Stimulated activated CD4-positive, alpha-beta T cell treated with anti-CD3 and anti-CD28 coated beads, Interleukin-12 subunit alpha, Interleukin-12 subunit beta, amount 100 ng/mL, for 4 hours (primary cell): ENCODE data around the gene TBC1D1.

ENCODE experiments used
- DNase-seq: peaks from one replicate; pipeline ENCODE4 v3.0.0-alpha.2; 2020

The TBC1D1 gene

DNA sequence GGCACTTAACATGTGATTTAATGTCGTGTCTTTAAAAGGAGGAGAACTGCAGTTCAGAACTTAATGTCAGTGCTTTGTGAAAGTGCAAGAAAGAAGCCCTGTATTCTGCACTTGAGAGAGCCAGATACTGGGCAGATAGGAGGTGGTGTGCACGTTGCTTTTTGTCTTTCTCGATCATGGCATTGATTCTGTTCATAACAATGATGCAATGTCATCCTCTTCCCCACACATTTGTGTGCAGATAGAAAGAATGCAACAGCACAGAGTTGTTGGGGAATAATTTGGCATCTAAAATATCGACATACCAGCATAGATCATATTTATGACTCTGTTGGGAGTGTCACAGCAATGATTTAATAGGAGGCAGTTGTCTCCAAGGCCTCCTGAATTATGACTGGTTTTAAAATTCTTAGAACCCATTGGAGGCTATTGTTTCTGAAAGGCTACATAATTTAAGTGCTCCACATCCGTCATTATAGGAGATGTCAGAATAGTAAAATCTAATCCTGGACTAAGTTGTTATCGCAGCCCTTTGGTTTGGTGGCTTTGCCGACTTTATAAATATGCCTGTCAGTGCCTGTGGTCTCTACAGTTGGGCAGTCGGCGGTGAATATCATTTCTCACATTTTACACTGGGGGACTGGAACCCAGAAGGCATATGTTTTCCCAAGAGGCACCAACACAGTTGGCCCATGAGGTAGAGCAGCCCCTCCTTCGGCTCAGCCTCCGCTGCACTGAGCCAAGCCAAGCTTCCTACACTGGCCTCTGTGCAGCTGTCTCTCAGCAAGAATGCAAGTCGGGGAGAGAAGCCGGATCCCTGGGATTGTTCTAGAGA, 194.2 kb downstream of the TBC1D1 start:
- DNase-seq: no peak

DNA sequence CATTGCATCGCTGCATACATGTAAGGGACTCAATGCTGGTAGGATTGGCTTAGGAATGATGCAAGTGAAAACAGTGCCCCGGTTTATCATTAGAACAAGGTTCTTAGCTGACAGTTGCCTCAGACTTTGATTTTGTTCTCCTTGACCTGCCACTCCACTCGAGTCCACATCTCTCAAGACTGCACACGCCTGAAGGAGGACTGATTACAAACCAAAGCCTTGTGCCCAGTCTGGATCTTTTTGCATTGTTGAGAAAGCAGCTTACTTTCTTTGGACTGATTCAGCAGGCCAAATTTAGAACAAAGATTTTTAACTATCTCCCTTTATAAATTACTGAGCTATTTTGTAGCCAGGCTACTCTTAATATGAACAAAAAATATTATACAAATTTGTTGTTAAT, 194.9 kb downstream of the TBC1D1 start:
- no peak for DNase-seq

DNA sequence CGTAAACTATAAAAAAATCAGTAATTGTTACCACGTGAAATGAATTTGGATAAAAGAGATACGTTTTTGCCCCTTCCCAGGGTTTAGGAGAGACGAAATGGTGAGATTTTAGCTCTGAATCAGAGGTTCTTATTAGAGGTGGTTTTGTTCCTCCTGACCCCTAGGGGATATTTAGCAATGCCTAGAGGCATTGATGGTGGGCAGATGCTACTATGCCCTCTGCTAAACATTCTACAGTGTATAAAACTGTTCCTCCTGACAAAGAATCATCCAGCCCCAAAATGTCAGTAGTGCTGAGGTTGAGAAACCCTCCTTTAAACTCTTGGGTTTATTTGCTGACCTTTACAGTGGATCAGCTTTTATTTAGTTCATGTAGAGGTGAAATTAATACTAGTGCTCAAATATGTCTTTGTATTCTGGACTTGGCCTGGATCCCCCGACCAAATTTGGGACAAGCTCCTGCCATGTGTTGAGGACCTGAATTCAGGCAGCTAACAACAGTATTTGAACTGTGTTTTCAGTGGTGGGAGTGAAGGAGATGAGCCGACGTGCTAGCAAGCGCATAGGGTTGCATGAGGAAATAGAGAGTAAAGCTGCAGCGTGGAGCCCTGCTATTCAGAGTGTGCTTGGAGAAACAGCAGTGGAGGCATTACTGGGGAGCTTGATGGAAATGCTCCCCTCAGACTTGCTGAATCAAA, 195.4 kb downstream of the TBC1D1 start:
- DNase-seq: no peak

DNA sequence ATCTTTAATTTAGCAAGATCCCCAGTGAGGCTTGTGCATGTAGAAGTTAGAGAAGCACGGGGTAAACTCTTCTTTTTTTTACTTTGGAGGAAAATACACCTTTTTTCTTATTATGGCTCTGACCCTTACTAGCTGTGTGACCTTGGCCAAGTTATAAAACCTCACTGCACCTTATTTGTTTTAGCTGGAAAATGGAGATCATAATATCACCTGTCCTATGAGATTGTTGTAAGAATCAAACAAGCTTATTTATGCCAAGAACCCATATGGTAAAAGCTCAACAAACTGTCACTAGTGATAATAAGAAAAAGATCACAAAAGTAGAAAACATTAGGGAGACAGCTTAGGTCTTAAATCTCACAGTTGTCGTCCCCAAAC, 196.0 kb downstream of the TBC1D1 start:
- no peak for DNase-seq

DNA sequence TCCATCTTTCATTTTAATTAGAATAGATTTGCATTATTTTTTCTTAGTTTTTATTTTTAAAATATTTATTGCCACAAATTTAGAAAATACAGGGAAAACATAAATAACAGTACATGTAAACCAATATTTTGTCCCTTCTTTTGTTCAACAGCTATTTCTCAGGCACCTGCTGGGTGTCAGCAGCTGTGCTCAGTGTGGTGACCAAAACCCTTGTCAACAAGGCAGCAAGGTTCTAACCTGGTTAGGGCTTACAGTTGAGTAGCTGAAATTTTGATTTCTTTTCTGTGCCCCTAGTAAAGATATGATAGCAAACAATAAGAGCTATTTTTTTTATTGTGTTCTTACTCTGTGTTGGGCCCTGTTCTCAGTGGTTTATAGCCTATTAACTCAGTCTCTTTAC, 197.4 kb downstream of the TBC1D1 start:
- DNase-seq: no peak

DNA sequence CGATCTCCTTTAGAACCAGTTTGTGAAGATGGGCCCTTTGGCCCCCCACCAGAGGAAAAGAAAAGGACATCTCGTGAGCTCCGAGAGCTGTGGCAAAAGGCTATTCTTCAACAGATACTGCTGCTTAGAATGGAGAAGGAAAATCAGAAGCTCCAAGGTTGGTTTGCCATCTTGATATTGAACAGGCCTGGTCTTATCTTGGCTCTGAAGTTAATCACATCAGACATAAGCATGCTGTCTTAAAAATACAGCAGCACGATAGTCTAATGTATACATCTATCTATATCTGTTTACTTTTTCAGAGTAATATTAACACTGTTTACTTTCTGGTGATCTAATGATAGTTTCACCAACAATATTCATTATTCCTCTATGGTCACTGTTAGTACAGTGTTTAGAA, 199.1 kb downstream of the TBC1D1 start:
- no peak for DNase-seq

DNA sequence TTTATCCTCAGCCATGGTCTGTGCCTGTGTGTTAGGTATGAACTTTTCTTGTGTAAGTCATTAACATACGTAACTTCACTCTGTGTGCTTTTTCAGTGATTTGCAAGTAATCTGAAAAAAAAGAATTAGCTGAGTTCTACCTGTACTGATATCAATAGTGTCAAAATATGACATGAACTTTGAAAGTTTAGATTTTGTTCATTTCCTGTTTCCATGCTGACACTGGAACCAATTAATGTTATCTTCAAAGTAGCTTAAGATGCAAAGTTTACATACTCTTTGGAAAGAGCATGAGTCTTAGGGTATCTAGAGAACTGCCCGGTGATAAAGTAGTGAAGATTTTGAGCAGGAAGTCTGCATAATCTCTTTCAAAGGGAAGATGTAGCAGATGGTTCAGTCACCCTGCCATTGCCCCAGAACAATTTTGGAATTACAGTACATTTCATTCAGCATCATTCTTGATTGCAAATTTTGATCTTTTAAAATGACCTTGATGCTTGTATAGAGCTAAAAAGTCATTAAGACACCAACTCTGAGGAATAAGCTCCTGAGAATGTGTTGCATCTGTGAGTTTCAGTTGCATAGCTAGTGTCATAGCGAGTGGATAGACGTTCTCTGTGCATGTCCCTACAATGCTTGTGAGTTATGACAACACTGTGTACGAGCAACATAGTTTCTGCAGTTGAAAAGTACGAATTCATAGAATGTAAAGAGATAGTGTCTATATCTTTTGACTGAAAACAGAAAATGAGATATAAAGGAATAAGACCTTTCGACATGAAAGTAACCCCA, 199.8 kb downstream of the TBC1D1 start:
- DNase-seq: no peak

DNA sequence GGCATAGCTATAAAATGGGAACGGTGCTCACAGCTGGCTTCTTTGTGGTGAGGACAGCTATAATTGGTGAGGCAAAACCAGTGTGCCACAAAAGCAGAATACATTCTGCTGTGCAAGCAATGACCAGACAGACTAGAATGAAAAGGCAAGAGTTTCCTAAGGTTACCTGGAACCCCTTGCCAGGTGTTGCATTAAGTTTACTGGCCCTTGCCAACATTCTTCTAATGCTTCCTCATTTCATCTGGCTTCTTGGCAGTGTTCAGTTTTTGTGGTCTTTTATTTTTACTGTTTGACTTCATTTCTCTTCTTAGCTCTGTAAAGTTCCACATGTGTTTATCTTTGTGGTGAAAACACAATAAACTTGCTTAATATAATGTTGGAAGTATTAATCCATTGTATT, 200.8 kb downstream of the TBC1D1 start:
- DNase-seq: no peak

DNA sequence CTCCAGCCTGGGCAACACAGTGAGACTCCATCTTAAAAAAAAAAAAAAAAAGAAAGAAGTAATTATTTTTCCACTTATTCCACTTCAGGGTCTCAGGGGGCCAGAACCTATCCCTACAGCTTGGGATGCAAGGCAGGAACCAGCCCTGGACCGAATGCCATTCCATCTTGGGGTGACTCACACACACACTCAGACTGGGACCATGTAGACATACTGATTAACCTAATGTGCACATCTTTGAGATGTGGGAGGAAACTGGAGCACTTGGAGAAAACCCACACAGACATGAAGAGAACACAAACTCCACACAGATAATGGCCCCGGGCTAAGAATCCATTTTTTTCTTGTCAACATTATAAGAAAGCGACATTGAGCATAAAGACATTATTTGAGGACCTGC, 201.8 kb downstream of the TBC1D1 start:
- no peak for DNase-seq

DNA sequence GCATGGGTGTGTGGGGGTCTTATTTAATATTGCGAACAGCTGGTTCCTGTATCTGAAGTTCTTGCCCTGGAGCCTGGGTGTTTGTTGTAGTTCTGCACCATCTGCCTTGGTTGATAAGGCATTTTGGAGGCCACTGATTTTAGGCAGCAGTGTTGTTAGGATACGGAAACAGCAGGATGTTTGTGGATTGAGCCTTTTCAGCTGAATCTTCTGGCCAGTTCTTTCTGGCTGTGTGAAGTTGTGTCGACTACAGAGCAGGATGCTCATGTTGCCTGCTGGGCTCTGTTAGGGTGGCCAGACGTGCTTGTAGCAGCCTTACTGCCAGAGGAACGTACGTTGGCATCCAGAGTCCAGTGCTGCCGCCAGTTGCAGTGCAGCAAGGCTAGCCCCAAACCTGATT, 203.5 kb downstream of the TBC1D1 start:
- no peak for DNase-seq

DNA sequence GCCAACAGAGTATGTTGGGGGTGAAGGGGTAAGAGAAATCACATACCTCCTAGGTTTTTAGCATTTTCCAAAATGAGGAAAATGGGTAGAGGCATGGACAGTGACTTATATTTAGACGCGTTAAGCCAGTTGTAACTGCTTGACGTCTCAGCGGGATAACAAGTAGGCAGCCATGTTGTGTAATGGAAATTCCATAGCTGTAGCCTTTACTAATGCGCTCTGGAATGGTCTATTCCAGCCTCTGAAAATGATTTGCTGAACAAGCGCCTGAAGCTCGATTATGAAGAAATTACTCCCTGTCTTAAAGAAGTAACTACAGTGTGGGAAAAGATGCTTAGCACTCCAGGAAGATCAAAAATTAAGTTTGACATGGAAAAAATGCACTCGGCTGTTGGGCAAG, 204.8 kb downstream of the TBC1D1 start:
- no peak for DNase-seq

DNA sequence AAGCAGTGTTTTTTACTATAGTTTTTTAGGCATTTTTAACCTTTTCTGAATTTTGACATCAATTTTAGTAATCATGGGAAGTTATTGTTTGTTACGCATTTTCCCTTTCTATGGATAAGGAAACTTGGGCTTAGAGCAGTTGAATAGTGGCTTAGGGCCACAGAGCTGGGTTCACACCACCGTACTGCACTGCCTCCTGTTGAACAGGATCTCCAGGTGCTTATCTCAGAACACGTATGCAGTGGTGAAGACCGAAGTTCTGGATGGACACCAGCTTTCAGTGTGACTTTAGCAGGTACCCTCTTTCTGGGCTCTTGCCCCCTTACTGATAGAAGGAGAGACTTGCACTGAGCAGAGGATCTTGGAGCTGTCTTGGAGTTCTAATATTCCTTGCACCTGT, 206.9 kb downstream of the TBC1D1 start:
- no peak for DNase-seq

DNA sequence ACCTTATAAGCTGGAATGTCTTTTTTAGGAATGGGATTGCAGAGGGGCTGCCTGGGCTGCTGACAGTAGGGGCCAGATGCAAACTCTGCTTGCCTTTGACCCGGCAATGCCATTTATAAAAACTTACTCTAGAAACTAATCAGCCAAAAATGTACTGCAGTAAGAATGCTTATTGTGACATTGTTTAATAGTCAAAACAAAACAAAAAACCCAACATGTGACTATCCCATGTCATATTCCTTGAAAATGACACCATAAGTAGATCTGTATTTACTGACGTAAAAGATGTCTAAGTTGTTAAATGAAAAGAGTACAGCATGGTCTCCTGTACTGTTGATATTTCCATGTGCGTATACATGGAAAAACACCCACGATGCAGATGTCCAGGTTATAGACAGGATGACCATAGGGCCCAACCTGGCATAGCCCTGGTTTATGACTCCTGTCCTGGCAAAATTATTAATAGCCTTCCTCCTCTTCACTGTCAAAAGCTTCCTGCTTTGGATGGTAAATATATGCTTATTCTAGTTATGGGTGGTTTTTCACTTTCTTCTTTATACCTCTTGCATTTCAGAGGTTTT, 208.2 kb downstream of the TBC1D1 start:
- DNase-seq: no peak

DNA sequence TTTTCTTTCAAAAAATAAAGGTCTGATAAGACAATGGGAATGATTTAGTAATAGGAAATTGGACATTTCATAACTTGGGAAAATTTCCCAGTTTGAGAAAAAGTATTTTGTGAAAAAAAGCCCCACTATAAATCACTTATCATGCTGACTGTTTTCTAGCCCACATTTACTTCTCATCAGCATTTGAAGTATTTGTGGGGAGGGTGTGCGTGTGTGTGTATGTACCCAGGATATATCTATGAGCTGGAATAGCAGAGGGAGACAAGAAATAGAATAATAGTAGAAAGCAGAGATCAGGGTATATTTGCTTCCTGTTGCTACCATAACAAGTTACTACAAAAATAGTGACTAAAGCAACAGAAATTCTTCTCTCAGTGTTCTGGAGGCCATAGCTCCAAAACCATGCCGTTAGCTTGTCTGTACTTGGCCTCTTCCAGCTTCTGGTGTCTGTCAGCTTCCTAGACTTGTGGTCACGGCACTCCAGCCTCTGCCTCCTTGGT, 209.1 kb downstream of the TBC1D1 start:
- no peak for DNase-seq

DNA sequence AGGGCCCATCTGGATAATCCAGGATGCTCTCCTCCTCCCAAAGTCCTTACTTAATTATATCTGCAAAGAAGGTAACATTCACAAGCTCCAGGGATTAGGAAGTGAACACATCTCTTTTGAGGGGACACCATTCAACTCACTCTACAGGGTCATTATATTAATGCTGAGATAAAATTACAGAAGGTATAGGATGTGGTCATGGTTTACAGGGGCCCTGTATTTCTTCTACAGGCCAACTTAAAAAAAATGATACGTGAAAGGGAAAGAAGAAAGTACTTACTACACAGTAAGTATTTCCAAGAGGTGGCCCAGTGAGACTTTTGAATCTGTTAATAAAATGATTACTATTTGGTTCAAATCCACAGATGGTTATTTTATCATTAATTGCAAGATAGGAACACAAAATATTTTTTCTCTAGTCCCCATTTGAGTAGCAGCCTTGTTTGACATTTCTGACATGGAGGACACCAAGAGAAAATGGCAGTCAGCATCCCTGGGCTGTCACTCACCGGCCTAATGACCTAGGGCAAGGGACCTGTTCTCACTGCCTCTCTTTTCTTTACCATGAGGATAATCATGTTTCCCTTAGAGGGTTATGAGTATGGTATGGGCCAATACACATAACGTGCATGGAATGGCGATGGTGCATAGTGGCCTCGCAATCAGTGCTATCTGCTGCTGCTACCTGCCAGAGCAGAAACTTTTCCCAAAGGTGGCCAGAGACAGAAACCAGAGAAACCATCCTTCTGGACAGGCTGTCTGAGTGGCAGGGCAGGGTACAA, 209.8 kb downstream of the TBC1D1 start:
- DNase-seq: no peak

DNA sequence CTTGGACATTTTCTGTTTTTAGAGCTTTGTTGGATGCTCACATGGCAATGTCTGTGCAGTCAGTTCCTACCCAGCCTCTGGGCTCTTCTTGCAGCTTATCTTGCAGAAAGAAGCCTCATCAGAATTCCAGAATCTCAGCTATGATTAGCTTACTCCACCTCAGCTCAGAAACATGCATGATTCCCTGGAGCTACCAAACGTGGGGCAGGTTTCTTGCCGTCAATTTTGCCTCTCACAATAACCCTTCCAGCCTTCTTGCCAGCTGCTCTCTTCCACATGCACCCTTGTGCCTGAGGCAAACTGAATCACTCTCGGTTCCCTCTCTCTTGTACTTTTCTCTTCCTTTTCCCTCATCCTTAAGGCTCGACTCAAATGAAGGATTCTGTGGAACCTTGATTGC, 210.7 kb downstream of the TBC1D1 start:
- DNase-seq: no peak

DNA sequence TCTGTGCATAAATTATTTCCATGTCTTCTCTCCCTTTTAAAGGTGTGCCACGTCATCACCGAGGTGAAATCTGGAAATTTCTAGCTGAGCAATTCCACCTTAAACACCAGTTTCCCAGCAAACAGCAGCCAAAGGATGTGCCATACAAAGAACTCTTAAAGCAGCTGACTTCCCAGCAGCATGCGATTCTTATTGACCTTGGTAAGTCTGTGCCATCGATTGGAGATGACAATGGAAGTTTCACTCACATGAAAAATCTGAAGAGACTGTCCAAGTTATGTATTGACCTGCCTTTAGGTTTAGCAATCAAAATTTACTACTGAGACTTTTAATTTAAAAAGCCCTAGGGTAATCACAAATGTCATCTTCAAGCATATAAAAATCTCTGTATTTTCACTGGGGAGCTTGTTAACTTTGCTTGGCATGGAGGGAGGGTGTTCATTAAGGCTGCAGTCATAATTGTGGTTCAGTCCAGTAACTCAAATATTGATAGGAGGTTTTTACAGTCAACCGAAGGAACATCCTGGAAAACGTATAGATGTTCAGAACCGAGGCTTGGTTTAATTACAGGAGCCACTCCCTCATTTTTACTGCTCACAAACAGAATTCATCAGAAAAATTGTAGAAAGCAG, 212.2 kb downstream of the TBC1D1 start:
- no peak for DNase-seq

DNA sequence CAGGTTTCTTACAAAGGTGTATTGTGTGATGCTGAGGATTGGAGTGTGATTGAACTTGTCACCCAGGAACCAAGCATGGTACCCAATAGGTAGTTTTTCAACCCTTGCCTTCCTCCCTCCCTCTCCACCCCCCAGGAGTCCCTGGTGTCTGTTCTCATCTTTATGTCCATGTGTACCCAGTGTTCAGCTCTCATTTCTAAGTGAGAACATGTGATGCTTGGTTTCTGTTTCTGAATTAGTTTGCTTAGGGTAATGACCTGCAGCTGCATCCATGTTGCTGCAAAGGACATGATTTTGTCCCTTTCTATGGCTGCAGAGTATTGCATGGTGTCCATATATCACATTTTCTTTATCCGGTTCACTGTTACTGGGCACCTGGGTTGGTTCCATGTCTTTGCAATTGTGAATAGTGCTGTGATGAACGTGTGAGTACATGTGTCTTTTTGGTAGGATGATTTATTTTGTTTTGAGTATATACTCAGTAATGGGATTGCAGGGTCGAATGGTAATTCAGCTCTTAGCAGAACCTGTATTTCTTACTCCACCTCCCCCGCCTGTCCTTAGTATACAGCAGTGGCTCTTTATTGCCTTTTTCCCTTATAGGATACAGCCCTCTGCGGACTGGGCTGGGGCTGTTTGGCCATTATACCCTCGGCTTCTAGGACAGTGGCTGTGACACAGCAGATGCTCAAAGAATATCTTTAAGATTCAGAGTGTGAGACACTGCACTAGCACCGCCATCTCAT, 214.8 kb downstream of the TBC1D1 start:
- no peak for DNase-seq

DNA sequence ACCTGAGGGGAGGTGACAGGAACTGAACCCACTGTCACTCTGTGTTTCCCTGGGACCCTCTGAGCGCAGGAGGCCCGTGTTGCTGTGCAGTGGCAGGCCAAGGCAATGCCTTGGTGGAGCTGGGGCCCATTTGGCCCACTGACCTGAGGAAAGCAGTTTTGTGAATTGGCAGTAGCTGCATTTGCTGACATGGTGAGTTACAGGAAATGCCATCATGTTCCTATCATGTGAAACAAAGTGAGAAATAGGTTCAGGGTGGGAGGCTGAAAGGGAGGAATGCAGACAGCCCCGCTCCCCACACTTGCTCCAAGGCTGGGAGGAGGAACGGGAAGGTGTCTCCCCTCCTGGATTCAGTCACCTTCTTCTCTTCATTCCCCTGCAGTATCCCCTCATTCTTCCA, 215.4 kb downstream of the TBC1D1 start:
- DNase-seq: no peak

DNA sequence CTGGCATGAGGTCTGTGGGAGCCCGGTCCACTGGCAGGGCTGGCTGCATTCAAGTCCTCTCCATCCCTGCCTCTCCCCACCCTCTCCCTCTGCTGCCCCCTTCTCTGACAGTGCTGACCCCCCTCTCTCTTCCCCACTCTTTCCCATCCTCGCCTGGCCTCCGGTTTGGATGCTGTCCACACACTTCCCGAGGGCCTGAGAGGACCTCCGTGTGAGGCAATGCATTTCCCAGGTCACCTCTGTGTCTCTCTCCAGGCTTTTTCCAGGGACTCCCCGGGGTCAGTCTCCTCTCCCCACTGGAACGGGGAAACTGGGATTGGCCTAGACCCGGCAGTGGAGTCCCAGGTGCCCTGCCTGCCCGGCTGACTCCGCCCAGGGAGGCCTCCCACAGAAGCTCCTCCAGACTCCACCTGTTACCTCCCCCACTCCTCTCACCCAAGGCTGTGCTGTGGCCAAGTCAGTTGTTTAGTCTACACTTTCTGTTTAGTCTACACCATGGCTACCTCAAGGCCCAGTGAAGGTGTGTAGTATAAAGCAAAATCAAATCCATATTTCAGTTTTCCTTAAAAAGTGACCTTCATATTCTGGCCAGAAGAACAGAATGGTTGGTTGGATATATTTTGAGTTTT, 216.1 kb downstream of the TBC1D1 start:
- no peak for DNase-seq

DNA sequence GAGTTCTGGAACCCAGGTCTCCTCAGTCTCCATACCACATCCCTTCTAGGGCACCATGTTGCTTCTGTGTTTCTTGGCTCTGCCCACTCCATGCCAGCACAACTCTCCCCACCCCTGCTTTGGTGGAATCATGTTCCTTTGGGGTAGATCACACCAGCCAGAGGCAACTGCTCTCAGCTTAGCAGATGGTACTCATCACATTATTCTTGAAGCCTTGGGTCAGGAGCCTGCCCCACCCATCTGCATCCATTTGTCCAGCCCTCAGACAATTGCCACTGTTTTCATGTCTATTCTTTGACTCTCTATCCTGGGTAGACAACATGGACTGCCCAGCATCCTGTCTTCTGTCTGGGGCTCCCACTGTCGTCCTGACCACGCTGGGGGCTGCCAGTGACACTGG, 216.9 kb downstream of the TBC1D1 start:
- DNase-seq: no peak
